HG02973 (cell line): ENCODE results near the gene PODNL1.
A peak's percentile ranks its signal among the peaks of the same experiment; 100 is the strongest.

Experiments
- ATAC-seq: cut with Tn5 transposase; IDR thresholded peaks from one replicate; pipeline ENCODE4 v1.9.1; 2021; ENCODE audit warnings: moderate library complexity; ENCODE audit not compliant: unreplicated experiment

The PODNL1 gene

DNA sequence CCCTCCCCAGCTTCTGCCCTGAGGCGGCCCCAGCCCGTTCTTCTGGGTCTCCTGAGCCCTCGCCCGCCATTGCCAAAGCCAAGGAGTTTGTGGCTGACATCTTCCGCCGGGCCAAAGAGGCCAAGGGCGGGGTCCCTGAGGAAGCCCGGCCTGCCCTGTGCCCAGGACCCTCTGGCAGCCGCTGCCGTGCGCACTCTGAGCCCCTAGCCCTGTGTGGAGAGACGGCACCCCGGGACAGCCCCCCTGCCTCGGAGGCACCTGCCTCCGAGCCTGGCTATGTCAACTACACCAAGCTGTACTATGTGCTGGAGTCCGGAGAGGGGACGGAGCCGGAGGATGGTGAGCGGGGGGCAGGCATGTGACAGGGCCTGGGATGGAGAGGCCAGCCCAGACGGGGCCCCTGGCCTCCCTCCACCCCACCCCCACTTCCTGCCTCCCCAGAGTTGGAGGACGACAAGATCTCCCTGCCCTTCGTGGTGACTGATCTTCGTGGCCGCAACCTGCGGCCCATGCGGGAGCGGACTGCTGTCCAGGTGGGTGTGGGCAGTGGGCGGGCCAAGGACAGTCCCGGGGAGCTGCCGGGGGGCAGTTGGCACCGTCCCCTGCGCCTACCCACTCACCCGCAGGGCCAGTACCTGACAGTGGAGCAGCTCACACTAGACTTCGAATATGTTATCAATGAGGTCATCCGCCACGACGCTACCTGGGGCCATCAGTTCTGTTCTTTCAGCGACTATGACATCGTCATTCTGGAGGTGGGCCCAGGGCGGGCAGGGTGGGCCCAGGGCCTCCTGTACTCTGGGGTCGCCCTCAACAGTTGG, 21.1 kb upstream of the PODNL1 start:
- no peak for ATAC-seq

DNA sequence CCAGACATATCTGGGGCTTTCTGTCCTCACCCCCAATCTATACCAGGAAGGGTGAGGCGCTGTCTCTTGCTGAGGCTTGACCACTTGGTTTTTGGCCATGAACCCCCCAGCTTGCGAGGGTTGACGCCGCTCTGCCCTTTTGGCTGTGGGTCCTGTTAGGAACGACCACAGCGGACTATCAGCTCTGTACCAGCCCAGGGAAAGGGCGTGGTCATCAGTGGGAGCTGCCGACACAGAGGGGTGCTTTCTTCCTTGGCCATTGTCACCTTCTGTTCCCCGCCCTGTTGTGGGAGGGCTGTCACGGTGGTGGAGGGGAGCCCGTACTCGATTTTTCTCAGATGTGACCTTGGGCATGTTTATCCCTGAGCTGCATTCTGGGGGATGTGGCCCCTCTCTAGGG, 19.8 kb upstream of the PODNL1 start:
- ATAC-seq: no peak

DNA sequence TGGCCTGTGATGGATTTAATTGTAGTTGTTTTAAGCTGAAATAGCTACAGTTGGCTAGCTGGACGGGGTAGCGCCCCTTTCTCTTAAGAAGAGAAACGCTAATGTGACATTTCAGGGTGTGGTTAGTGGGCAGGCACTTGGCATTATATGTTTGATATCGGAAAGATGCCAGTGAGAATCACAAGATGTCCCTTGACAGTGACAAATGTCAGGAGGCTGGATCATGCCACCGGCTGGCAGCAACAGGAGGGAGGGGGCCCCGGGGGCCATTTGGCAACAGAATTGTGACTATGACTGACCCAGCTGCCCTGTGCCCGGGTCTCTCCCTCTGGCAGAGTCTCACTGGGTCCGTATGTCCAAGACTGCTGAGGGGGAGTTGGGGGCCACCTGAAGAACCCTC, 18.8 kb upstream of the PODNL1 start:
- no peak for ATAC-seq

DNA sequence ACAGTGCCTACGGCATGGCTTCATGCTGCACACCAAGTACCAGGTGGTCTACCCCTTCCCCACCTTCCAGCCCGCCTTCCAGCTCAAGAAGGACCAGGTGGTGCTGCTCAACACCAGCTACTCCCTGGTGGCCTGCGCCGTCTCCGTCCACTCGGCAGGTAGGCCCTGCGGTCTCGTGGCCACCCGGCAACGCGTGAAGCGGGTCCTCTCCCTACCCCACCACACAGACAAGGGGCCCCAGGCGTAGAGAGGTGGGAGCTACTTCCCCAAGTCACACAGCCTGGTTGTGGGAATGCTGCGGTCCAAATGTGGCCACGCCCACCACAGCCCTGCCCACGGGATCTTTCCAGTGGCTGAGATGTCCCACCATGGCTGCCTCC, 18.1 kb upstream of the PODNL1 start:
- ATAC-seq: no peak

DNA sequence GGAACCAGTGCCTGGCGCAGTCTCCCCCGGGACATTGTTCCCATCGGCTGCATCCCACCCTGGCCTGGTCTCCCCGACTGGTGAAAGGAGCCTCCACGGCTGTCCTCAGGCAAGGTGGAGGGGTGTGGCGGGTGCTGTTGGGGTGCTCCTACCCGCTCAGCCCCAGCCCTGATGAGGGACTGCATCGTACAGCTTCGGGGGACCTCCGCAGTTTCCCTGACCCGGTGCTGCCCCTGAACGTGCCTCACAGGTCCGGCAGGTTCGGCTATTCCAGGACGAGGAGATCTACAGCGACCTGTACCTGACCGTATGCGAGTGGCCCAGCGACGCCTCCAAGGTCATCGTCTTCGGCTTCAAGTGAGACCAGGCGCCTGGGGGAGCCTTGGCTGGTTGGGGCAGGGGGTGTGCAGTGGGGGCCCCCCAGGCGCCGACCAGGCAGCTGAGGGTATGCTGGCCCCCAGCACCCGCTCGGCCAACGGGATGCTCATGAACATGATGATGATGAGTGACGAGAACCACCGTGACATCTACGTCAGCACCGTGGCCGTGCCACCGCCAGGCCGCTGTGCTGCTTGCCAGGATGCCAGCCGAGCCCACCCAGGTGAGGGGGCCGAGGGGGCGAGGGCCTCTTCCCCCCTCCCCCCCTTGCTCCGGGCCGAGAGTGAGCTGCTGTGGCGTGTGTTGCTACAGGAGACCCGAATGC, 17.6 kb upstream of the PODNL1 start:
- ATAC-seq: no peak

DNA sequence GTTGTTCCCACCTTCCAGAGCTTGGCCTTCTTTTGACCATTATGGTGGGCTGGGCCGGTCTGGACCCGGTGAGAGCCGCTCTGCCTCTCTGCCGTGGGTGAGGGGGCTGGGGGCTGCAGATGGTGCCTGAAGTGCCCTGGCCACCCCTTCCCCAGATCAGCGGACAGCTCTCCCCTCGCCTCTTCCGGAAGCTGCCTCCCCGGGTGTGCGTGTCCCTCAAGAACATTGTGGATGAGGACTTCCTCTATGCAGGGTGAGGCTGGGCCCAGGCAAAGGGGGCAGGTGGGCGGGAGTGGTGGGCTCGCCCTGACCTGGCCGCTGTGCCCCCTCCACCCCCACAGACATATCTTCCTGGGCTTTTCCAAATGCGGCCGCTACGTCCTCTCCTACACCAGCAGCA, 16.0 kb upstream of the PODNL1 start:
- no peak for ATAC-seq

DNA sequence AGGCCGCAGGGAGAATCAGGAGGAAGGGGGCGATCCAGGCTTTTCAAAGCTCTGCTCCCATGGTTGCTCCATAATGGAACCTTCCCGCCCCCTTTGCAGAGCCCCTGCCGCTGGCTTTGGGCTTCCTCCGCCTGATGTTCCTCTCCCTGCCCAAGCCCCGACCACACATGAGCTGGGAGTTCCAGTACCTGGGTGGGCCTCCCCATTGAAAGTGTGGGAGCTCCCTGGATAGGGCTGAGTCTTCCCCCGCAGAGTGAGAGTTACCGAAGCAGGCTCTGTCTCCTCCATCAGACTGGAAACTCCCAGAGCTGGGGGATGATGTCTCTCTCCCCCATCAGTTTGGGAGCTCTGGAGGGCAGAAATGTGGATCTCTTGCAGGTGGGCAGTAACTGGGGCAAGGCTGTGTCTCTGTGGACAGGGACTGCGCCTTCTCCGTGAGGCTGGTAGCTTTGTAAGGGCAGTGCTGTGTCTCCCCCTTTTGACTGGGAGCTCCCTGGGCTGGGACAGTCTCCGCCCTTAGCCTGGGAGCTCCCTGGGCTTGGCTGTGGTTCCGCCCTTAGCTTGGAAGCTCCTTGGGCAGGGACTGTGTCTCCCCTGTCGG, 14.8 kb upstream of the PODNL1 start:
- ATAC-seq: no peak

DNA sequence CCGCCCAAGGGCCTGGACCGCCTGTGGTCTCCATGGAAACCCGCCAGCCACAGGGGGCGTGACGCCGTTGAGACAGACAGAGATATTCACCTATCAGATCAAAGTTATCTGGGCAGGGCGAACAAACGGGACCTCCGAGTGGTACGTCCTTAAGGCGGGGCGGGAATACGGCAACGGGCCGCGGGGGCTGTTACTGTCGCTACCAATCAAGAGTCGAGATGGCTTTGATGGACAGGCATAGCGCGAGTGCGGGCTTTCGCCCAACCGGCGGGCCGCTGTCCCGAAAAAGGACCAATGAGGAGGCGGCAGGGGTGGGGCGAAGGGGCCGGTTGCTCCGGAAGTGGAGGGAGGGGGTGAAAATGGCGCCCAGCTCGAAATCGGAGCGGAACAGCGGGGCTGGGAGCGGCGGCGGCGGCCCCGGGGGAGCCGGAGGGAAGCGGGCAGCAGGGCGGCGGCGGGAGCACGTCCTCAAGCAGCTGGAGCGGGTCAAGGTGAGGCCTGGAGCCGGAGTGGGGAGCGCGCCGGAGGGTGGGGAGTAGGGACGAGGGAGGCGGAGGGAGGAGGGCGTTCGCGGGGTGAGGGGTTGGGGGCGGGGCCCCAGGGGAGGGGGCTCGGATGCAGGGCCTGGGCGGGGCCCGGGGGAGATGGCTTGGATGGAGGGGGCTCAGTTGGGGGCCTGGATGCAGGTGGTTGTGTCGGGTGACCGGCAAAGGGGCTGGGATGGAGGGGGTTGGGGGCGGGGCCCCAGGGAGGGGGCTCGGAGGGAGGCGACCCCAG, 14.1 kb upstream of the PODNL1 start, which contains the start of gene DCAF15:
TSS of gene DCAF15 (plus strand) at position 356 of the 777 bp plus-strand sequence. CDS start at position 360, 4 bp downstream.
- peak; percentile 91 for ATAC-seq

DNA sequence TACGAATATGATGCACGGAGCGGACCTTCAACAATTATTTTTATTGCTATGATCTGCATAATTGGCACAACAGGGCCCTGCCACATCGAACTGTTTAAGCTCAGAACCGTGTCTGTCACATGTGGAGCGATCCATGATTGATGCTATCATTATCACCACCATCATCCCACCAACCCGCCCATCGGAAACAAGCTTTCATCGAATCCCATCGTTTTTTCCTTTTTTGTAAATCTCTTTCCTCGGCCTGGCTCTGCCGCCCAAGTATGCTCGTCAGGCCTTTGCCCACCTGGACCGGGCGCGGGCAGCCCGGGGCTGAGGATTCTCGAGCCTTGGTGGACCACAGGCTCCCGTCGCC, 13.6 kb upstream of the PODNL1 start:
- ATAC-seq: peak; percentile 5

DNA sequence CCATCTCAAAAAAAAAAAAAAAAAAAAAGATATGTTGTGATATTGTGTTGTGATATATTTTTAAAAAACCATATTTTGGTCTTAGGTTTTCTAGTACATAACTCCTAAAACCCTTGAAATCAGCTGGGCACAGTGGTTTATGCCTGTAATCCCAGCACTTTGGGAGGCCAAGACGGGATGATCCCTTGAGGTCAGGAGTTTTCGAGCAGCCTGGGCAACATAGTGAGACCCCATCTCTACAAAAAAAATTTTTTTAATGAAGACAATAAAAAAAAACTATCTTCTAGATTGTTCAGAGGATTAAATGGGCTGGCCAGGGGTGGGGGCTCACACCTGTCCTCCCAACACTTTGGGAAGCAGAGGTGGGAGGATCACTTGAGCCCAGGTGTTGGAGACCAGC, 12.8 kb upstream of the PODNL1 start:
- ATAC-seq: no peak

DNA sequence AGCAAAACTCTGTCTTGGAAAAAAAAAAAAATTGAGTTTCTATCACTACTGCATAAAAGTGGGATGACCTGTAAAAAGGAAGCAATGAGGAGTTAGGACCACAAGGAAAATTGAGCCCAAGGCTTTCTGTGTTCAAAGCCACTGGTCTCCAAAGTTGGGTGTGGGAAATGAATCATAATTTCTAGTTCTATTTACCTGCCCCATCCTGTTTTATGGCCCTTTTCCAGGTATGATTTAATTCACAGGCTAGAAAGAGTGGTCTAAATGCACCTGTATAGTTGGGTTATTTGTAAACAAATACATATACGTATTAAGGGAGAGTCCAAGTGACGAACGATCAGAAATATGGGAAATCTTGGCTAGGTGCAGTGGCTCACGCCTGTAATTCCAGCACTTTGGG, 8.2 kb upstream of the PODNL1 start:
- ATAC-seq: no peak

DNA sequence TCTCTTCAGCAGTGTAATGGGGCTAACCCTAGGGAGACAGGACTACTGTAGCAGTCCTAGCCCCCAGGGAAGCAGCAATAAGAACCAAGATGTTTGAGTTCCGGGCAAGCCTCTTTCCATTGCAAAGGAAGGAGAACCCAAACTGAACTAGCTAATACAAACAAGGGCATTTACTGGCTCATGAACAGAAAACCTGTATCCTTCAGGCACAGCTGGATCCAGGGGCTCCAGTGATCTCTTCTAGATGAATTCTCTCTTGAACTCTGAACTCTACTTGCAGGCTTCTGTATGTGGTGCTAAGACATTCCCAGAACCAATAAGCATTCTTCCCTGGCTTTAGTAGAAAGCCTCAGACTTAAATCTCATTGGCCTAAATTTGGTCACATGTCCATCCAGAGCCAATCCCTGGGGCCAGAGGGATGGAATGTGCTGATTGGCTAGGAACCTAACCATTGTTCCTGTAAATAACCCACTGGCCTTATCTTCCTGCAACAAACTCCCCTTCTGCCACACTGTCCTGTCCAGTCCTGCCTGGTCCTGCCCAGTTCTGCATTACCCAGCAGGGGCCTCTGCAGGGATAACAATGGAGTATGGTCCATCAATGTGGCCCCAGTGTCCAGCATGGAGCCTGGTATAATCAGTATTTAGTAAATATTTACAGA, 3.9 kb upstream of the PODNL1 start:
- ATAC-seq: no peak

DNA sequence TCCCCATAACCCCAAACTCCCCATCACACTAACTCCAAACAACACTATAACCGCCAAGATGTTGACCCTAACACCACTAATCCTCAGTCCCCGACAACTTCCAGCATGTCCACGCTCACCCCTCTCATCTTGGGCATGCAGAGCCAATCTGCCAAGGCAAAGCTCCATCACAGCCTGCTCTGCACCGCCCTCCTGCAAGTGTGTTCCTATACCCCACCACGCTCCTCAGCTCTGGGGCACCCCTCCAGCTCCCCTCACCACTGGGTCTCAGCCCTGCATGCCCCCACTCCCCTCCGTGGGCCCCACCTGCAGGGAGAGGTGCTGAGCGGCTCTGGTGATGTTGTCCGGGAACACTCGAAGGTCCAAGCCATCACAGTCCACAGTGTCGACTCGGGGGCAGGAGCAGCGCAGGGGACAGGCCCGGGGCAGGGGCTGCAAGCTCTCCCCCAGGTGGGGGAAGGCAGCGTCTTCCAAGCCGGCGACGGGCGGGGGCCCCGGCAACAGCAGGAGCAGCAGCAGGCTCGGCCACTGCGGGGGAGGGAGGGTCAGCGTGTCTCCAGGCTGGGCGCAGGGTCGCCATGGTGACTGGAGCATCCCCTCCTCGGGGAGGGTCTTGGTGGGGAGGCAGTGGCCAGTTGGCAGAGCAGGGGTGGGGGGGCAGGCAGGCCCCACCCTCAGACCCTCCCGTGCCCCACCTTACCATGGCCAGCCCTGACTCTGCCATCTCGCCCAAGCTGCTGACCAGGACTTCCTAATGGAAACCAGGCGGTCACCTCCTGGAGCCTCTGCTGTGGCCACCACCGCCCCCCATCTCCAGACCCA, 527 bp downstream of the PODNL1 start:
- ATAC-seq: no peak

DNA sequence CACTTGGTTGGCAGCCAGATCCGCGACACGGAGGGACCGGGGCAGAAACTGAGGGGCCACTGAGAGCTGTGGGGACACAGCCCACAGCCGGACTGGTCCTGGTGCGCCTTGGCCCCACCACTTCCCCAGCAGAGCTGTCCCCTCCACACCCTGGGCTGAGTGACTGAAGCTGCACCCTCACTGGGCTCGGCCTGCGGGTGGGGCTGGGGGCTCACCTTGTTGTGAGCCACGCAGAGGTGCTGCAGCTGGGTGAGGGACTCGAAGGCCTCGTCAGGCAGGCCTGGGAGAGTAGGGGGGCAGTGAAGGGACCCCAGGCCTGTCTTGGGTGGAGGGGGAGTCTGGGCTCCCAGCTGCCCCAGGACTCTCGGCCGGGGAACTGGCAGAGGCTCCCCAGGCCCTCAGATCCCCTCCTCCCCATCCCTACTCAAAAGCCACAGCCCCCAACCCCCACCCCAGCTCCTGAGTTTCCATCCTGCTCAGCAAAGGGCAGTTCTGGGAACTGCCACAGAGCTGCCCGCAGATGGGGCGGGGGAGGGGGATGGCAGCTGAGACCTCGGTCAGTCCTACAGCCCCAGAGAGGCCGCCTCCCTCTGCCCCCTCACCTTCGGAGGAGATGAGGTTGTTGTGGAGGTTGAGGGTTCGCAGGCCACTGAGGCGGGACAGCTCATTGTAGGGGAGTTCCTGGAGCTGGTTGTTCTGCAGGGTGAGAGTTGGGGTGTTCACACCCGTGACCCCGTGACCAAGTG, 2.3 kb downstream of the PODNL1 start:
- no peak for ATAC-seq

DNA sequence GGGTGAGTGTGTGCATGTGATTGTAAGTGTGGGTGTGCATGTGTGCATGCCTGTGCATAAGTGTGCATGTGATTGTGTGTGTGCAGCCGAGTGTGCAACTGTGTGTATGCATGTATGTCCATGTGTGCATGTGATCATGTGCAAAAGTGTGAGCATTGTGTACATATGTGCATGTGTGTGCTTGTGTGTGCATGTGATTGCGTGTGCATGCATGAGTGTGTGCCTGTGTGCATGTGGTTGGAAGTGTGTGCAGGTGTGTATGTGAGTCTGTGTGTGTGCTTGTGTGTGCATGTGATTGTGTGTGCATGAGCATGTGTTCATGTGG, 3.5 kb downstream of the PODNL1 start:
- no peak for ATAC-seq

DNA sequence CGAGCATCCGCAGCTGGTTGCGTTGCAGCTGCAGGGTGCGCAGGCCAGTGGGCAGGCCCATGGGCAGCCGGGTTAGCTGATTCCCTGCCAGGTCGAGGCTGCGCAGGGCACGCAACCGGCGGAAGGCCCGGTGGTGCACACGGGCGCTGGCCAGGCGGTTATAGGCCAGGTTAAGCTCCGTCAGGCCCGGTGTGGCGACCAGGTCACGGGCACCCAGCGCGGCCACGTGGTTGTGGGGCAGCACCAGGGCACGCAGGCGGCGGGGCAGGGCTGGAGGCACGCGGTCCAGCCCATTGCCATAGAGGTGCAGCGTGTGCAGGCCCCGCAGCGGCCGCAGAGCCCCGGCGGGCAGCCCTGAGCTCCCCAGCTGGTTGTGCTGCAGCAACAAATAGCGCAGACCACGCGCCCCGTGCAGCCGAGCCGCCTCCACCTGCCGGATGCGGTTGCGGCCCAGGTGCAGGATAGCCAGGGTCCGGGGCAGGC, 5.3 kb downstream of the PODNL1 start:
- no peak for ATAC-seq

DNA sequence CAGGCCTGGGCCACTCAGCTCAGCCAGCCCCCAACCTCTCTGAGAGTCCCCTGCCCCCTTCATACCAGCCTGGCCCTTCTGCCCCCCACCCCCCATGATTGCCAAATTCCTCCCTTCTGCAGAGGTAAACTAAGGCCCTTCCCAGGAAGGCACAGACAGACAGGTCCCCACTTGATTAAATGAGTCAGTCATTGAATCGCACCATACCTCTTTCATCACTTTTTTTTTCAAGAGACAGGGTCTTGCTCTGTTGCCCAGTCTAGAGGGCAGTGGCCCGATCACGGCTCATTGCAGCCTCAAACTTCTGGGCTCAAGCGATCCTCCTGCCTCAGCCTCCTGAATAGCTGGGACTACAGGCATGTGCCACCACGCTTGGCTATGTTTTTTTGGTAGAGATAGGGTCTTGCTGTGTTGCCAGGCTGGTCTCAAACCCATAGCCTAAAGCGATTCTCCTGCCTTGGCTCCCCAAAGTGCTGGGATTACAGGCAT, 6.0 kb downstream of the PODNL1 start:
- no peak for ATAC-seq

DNA sequence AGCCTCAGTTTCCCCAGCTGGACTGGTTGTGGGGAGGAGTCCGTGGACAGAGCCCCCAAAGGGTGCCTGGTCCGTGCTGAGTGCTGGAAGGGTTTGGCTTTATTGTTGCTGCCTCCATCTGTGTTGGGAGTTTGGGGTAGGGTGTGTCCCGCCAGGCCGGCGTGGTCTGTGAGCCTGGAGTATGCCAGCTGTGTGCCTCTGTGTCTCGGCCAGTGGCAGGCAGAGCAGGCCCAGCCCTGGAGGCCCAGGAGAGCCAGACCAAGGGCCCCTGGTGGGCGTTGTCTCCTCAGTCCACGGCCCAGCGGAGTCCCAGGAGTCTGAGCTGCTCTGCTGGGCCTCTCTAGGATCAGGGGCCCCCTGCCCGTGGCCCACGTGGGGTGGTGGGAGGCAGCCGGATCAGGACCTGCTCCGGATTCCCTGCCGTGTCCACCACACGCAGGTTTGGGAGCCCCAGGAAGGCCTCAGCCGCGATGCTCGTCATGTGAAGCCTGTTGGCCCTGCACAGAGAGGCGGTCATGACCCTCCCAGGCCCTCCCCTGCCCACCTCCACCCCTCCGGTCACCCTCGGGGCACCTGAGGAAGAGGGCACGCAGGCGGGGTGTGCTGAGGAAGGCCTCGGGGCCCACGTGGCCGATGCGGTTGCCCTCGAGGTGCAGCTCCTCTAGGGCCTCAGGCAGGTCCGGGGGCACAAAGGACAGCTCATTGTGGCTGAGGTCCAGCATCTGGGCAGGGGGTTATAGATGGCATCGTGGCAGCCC, 6.6 kb downstream of the PODNL1 start:
- ATAC-seq: no peak
